ENCODE data around the gene EIF2B2. TPM values are rescaled to one million over a fixed set of nuclear protein-coding genes. Genes with fewer than 3 reads are reported as not detected.

The EIF2B2 gene
- total and polyA plus RNA-seq, 9 of the 15 experiments (the other 6 are each of a cell fraction or from before 2014, with no cell fraction given) = 10.6 to 94.1 (median 38.9) TPM

- POLR2A ChIA-PET = interaction anchor here (0.6 to 1.3 kb wide), 2 partner anchors 9 to 10 kb away, joined by 3 to 4 read pairs; no protein-coding TSS in a partner anchor
- ATAC-seq = peak; percentile 78
- Histone ChIP-seq H3K27me3 (ENCODE audit: control insufficient read depth in 2 of 2, insufficient read depth in 2 of 2, low read length in 2 of 2) (no peaks in the 10 kb centered on the region), H3K4me1 (replicated peaks in 1 of 2; ENCODE audit: control insufficient read depth in 2 of 2, insufficient read depth in 2 of 2, low read length in 2 of 2) (peaks cover 0 to 19% of the 10 kb centered on the region in 2 experiments; a peak in 3 of 5 replicates), H2AFZ (ENCODE audit: low read depth, low read length) (no peak overlapping the region), H3K4me2 (ENCODE audit: insufficient read depth, low read length) (no peak overlapping the region), H3K9me3 (replicated peaks; ENCODE audit: control insufficient read depth, insufficient read depth, low read depth, low read length) (no peaks in the 10 kb centered on the region), H3K4me3 (no peak overlapping the region), H3K36me3 (ENCODE audit: control insufficient read depth, insufficient read depth, low read length) (peaks cover 51% of the 10 kb centered on the region; the same call in 2 of the 3 replicates), H3K9me1 (ENCODE audit: control insufficient read depth, insufficient read depth, low read length) (no peaks in the 10 kb centered on the region), H3K79me2 (ENCODE audit: control insufficient read depth, insufficient read depth, low read length) (no peaks in the 10 kb centered on the region), H3K9ac (ENCODE audit: insufficient read depth in 1 of 2, low read depth in 2 of 2, low read length in 2 of 2) (no peak overlapping the region), H4K20me1 (replicated peaks; ENCODE audit: control insufficient read depth, insufficient read depth, low read length) (no peaks in the 10 kb centered on the region), H3K27ac (ENCODE audit: extremely low read depth, low read depth, low read length) (no peak overlapping the region)
- CTCF ChIA-PET (ENCODE audit: low intra/inter-chr PET ratio) = no interaction called here
- intact Hi-C loops (cut with micrococcal nuclease) = no loop called here
- TF ChIP-seq CTCF (IDR thresholded peaks at IDR 0.05 in 2 of 3, conservative IDR thresholded peaks at IDR 0.05 in 1 of 3; ENCODE audit: insufficient read depth in 2 of 3, low read depth in 1 of 3, low read length in 3 of 3) = peak; percentile 41 to 50 (median 45); a peak in 5 of 6 replicates
- TF ChIP-seq MXI1 (IDR thresholded peaks at IDR 0.05; ENCODE audit: low read depth, low read length) = no peak
- no peak for TF ChIP-seq YY1 (IDR thresholded peaks at IDR 0.05; ENCODE audit: borderline replicate concordance in 1 of 3, control insufficient read depth in 1 of 3, extremely low read depth in 1 of 3, insufficient read depth in 3 of 3, insufficient read length in 1 of 3, insufficient replicate concordance in 2 of 3, low read depth in 1 of 3, low read length in 2 of 3)
- no peak for FAIRE-seq
- BruUV-seq (replicated peaks) = no TSS peak
- in situ Hi-C loops (cut with MboI) = no loop called here
- whole genome bisulfite sequencing (ENCODE audit: insufficient coverage, low coverage, missing lambda C conversion rate) = 64% methylated on average over 8 of the region's 8 CpGs
- DNase-seq (ENCODE audit: extremely low read depth in 1 of 4, low spot score in 3 of 4) = peak; percentile 16 to 25 (median 18)
Measured at GRCh38 chr14:75022655-75023054, 19.9 kb downstream of the EIF2B2 start.
